NCI-H1092 (cell line): ENCODE measurements around the gene SLC13A2.
"Not testable (repeated sequence)": the region's sequence is repeated elsewhere in the genome, so short reads cannot be mapped to it uniquely, and the experiment has no call there.

Source experiments
- DNase-seq: peaks from one replicate; lab custom pipeline; 2025; lab: John Stamatoyannopoulos, UW

SLC13A2 gene, protein sequence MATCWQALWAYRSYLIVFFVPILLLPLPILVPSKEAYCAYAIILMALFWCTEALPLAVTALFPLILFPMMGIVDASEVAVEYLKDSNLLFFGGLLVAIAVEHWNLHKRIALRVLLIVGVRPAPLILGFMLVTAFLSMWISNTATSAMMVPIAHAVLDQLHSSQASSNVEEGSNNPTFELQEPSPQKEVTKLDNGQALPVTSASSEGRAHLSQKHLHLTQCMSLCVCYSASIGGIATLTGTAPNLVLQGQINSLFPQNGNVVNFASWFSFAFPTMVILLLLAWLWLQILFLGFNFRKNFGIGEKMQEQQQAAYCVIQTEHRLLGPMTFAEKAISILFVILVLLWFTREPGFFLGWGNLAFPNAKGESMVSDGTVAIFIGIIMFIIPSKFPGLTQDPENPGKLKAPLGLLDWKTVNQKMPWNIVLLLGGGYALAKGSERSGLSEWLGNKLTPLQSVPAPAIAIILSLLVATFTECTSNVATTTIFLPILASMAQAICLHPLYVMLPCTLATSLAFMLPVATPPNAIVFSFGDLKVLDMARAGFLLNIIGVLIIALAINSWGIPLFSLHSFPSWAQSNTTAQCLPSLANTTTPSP

DNA sequence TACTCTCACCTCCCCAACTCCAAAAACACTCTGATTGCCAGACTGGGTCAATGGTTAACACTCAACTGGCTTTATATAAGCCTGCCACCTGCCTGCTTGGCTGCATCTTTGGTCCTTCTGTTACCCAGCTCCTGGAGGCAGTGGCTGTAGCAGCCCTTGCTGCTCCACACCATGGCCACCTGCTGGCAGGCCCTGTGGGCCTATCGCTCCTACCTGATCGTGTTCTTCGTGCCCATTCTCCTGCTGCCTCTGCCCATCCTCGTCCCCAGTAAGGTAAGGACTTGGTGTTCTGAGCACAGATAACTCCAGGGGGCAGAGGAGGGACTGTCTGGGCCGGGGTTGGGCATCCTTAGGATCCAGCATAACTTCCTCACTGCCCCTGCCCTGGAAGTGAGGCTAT lies at the start of gene SLC13A2:
Gene SLC13A2 (plus strand): TSS at position 103 of the 400 bp plus-strand sequence. CDS start 69 bp downstream, at position 172.
- DNase-seq = no peak

DNA sequence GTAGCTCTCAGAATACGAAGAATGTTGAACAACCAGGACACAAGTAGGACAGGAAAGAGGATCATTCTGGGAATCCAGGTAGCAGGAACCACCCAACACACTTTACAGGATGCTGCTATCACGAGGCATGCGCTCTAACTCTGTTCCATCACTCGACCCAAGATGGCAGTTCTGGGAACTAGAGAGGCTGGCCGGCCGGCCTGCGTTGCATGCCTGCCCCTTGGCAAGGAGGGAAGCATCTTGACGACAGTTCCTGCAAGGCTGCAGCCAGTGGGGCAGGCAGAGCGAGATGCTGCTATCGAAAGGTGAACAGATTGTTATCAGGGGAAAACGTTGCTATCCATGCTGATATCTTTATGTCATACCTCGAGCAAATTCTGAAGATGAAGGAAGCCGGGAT lies 48.2 kb upstream of the SLC13A2 start:
- DNase-seq = no peak

DNA sequence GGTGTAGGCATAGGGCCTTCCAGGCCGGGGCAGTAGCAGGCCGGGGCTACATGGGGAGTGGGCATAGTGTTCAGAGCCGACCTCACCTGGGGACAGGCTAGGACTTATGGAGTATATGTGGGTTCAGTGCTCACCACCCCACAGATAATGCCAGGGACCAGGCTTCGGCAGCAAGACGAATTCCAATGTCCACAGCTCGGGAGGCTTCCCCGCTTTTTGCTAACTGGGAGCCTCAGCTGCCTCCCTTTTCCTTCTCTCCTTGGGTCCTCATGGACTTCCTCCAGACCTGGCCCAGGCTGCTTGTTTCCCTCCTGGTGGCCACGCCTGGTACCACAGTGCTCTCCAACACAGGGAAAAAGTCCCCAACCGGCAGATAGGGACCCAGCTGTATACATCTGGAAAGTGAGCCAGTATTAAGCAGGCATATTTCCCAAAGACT lies 47.3 kb upstream of the SLC13A2 start:
- DNase-seq = no peak

DNA sequence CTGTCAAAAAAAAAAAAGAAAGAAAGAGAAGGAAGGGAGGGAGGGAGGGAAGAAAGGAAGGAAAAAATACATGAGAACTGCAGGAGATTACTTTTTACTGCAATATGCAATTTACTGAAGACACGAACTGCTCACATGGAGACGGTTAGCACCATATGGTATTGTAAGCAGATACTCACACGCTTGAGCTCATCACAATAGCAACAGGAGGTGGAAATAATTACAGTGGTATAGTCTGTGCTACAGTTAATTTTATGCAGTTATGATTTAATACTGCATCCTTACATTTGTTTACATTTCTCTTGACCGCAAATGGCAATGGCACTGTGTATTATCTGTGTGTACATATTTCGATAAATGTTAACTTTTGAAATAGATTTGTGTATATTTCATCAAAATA lies 46.1 kb upstream of the SLC13A2 start:
- no peak for DNase-seq

DNA sequence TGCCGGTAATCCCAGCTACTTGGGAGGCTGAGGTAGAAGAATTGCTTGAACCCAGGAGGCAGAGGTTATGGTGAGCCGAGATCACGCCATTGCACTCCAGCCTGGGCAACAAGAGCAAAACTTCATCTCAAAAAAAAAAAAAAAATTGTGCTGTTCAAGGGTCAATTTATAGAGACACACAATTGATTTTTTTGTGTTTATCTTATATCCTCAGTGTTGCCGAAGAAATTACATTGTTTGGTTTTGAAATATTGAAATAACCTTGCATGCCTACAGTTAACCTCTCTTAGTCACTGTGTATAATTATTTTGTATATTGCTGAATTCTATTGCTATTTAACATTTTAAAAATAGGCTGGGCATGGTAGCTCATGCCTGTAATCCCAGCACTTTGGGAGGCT lies 45.5 kb upstream of the SLC13A2 start:
- not testable (repeated sequence) for DNase-seq

DNA sequence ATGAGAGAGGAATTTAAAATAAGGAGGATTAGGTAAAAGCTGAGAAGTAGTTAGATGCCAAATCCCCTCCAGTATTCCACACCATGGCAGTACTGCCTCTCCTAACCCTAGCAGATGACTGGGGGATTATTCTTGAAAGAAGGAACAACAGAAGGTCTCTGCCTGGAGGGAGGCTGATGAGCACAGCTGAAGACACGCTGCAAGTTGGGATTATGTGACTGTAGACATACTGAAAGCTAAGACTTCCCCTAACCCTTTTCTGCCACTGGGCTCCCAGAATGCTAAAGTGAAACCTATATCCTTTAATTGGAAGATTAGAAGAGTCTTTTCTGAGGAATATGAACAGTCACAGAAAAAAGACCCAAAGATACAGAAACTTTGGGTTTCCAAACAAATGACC lies 39.7 kb upstream of the SLC13A2 start:
- DNase-seq = no peak

DNA sequence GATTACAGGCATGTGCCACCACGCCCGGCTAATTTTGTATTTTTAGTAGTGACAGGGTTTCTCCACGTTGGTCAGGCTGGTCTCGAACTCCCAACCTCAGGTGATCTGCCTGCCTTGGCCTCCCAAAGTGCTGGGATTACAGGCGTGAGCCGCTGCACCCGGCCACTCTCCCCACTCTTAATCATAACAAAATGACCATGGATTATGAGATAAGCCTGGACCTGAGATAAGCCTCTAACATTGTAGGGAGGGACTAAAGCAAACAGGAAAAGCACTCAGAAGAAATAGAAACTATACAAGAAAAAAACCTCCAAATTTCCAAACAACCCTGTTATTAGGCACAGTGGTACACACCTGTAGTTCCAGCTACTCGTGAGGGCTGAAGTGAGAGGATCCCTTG lies 39.1 kb upstream of the SLC13A2 start:
- DNase-seq = not testable (repeated sequence)

DNA sequence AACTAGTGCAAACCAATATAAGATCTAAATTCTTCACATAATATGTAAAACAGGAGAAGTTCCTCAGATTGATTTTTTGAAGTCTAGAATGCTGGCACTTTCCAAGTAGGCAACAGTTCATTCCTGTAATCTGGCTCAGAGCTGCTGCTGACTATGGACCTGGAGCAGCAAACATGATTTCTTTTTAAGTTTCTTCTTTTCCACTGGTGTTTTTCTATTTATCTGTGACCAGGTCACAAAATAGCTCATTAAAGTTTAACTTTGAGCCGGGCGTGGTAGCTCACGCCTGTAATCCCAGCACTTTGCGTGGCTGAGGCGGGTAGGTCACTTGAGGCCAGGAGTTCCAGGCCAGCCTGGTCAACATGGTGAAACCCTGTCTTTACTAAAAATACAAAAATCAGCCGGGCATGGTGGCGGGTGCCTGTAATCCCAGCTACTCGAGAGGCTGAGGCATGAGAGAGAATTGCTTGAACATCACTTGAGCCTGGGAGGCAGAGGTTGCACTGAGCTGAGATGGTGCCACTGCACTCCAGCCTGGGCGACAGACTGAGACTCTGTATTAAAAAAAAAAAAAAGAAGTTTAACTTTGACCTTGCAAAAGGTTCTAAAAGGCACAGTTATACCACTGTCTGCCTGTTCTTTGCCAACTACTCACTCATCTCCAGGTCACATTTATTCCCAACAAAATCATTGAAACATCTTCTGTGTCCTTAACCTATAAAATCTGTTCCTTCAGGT lies 29.4 kb upstream of the SLC13A2 start:
- no peak for DNase-seq

DNA sequence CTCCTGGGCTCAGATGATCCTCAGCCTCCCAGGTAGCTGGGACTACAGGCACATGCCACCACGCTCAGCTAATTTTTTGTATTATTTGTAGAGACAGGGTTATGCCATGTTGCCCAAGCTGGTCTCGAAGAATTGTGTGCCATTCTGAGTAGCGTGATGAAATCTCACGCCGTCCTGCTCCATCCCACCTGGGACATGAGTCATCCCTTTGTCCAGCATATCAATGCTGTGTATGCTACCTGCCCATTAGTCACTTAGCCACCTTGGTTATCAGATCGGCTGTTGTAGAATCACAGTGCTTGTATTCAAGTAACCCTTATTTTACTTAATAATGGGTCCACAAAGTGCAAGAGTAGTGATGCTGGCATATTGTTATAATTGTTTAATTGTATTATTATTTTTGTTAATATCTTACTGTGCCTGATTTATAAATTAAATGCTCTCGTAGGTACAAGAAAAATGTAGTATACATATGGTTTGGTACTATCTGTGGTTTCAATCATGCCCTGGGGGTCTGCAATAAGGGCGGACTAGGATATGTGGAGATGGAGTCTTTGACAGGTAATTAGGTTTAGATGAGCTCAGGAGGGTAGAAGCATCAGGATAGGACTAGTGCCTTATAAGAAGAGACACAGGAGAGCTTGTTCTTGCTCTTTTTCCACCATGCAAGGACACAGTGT lies 26.6 kb upstream of the SLC13A2 start:
- no peak for DNase-seq

DNA sequence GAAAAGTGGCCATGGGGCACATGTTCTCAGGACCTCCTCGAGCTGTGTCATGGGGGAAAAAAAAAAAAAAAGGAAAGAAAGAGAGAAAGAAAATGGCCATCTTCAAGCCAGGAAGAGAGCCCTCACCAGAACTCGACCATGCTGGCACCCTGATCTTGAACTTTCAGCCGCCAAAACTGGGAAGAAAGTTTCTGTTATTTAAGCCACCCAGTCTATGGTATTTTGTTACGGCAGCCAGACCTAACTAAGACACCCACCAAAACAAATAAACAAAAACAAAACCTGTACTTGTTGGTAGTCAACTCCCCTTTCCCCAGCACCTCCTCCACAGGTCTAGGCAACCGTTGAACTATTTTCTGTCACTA lies 26.1 kb upstream of the SLC13A2 start:
- no peak for DNase-seq

DNA sequence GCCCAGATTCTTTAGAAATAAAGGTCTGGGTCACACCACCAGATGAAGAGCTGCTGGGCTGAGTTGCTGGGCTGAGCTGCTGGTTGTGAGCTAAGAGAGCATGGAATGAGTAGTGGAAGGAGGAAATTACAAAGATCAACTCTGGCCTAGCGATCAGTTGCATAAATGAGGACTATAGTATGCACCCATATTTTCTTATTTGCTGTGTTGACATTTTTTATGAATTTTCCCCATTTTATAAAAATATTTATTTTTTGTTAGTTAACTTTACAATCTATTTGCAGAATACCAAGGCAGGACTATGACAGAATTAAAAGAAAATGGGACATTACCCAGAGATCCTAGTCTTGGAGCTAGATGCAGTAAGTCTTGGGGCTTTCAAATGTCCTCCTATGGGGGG lies 23.6 kb upstream of the SLC13A2 start:
- DNase-seq = no peak

DNA sequence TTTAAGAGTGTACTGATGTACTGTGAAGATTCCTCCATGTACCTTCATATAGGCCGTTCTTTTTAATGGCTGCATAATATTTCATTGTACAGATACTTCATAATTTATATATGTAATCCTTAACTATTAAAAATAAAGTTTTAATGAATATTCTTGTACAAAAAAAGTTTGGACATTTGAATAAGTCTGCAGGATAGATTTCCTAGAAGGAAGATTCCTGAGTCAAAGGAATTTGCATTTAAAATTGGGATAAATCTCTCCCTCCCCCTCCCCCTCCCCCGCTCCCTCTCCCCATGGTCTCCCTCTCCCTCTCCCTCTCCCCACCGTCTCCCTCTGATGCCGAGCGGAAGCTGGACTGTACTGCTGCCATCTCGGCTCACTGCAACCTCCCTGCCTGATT lies 15.6 kb upstream of the SLC13A2 start:
- no peak for DNase-seq

DNA sequence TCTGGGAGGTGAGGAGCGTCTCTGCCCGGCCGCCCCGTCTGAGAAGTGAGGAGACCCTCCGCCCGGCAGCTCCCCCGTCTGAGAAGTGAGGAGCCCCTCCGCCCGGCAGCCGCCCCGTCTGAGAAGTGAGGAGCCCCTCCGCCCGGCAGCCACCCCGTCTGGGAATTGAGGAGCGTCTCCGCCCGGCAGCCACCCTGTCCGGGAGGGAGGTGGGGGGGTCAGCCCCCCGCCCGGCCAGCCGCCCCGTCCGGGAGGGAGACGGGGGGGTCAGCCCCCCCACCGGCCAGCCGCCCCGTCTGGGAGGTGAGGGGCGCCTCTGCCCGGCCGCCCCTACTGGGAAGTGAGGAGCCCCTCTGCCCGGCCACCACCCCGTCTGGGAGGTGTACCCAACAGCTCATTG lies 14.6 kb upstream of the SLC13A2 start:
- not testable (repeated sequence) for DNase-seq

DNA sequence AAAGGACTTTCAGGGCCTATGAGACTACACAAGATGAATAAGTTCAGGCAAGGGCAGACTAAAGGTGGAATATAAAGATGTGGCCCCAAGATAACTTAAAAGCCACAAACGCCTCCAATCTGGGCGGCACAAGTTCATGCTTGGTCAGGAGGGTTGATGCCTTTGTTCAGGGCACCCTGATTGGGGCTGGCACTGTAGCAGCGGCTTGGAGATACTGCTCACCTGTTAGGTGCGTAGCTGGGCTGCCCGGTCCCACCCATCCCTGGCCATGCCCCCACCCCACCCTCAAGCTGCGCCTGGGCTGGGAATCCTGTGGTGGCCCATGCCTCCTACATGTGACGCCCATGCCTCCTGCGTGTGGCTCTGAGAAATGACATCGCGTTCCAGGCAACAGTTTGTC lies 12.5 kb upstream of the SLC13A2 start:
- DNase-seq = no peak

DNA sequence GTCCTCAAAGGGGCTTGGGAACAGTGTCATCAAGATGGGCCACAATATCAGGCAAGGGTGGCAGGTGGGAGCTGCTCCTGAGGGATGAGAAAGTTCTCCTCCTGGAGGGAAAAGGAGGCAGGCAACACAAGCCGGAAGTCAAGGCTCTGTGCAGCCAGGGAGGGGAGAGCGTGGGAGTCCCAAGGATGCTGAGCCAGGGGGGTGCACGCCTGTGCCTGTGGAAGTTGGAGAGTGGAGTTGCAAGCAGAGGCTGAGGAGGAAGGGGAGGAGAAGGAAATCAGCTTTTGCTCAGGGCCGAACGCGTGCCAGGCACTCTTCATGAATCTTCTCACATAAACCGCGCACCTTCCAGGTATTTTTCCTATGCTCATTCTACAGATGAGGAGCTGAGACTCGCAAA lies 7.4 kb upstream of the SLC13A2 start:
- DNase-seq = no peak

DNA sequence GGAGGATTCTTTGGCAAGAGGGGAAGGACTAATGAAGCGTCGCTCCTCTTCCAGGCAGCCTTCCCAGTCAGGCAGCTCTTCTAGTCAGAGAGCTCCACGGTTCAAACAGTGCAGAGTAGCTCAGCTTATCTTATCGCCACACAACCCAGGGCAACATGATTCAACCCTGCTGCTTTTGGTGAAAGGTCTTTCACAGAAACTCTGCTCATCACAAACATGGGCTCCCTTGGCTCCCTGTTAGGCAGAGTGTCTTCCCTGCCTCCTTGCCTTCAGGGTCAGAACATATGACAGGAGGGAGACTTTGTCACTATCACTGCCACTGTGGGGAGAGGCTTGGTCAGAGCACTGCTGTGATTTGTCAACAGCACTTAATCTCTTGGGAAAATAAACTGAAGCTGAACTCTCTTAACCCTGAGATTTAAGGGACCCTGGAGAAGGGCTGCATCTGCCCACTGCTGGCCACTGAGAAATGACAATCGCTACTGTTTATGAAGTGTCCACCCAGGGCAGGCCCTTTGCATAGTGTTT lies 6.9 kb upstream of the SLC13A2 start:
- no peak for DNase-seq

DNA sequence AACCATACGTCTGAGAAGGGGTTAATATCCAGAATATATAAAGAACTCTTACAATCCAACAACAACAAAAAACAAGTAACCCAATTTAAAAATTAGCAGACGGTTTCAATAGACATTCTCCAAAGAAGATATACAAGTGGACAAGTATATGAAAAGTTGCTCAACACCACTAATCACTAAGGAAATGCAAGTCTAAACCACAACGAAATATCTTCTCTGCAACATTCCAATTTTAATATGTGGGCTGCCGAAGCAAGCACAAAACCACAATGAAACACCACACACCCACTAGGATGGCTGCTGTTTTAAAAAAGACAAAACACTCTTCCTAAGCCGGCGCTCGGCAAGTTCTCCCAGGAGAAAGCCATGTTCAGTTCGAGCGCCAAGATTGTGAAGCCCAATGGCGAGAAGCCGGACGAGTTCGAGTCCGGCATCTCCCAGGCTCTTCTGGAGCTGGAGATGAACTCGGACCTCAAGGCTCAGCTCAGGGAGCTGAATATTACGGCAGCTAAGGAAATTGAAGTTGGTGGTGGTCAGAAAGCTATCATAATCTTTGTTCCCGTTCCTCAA lies 5.9 kb upstream of the SLC13A2 start:
- no peak for DNase-seq

DNA sequence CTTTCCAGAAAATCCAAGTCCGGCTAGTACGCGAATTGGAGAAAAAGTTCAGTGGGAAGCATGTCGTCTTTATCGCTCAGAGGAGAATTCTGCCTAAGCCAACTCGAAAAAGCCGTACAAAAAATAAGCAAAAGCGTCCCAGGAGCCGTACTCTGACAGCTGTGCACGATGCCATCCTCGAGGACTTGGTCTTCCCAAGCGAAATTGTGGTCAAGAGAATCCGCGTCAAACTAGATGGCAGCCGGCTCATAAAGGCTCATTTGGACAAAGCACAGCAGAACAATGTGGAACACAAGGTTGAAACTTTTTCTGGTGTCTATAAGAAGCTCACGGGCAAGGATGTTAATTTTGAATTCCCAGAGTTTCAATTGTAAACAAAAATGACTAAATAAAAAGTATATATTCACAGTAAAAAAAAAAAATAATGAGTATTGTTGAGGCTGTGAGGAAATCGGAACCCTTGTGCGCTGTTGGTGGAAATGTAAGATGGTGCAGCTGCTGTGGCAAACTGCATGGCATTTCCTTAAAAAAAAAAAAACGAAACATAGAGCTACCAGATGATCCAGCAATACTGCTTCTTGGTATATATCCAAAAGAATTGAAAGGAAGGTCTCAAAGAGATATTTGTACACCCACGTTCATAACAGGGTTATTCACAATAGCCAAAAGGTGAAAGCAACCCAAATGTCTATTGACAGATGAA lies 5.3 kb upstream of the SLC13A2 start:
- DNase-seq = not testable (repeated sequence)

DNA sequence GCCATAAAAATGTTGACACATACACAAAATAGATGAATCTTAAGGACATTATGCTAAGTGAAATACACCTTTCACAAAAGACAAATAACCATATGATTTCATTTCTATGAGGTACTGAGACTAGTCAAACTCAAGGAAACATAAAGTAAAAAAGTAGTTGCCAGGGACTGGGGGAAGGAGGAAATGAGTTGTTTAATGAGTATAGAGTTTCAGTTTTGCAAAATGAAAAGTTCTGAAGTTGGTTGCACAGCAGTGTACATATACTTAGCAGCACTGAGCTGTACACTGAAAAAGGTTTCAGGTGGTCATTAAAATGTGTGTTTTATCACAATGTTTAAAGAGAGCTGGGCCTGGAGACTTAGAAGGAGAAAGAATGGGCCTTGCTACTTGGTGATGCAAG lies 4.7 kb upstream of the SLC13A2 start:
- DNase-seq = no peak

DNA sequence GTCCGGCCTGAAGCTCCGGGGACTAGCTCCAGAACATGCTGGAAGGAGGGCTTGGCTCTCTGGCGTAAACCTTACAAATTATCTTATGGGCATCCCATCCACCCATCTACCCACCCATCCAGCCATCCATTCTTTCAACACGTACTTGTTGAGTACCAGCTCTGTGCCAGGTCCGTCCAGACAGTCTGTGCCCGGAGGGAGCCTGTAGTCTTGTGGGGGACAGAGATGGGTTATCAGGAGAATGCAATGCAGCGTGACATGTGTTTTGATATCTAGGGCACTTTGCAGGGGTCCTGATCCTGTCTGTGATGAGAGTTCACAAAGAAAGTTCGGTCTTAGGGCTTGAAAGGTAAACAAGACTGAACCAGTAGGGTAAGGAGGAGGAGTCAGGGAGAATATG lies 4.1 kb upstream of the SLC13A2 start:
- DNase-seq = no peak

DNA sequence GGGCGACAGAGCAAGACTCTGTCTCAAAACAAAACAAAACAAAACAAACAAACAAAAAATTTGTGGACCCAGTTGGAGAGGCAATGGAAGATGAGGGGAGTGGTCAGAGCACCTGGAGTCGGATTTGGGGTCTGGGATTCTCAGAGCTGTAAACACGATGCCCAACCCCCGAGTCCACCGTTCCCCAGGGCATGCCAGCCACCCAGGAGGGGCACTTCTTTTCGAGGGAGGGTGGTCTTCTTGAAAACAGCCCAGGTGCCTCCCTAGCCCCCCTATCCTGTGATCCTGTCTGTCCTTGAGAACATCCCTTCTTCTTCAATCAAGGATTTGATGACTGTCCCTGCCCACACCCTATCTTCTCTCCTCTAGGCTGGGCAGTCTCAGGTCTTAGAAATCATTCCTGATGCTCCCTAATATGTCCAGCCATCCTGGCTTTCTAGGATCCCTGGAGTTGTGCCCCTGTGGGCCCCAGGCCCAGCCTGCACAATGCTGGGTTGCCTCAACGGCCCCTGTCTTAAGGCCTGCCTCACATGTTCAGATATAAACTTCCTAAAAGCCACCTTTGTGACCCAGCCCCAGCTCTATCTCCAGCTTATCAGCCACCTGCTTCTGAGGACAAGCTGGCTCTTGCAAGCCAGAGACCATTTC lies 3.1 kb upstream of the SLC13A2 start:
- no peak for DNase-seq
